HEK293 (cell line): ENCODE results near the gene KIF17.

ENCODE experiments used
- TF ChIP-seq, protein P1 (sequence below): fragments of 450-650 bp; formaldehyde crosslinking; IDR thresholded peaks from 2 replicates; pipeline ENCODE4 v1.5.1; 2016; ENCODE audit warnings: missing biosample characterization, missing genetic modification characterization
- TF ChIP-seq, protein P2 (sequence below): fragments of 450-650 bp; formaldehyde crosslinking; IDR thresholded peaks from 2 replicates; pipeline ENCODE4 v1.5.1; 2016; ENCODE audit warnings: missing biosample characterization, missing genetic modification characterization

DNA sequence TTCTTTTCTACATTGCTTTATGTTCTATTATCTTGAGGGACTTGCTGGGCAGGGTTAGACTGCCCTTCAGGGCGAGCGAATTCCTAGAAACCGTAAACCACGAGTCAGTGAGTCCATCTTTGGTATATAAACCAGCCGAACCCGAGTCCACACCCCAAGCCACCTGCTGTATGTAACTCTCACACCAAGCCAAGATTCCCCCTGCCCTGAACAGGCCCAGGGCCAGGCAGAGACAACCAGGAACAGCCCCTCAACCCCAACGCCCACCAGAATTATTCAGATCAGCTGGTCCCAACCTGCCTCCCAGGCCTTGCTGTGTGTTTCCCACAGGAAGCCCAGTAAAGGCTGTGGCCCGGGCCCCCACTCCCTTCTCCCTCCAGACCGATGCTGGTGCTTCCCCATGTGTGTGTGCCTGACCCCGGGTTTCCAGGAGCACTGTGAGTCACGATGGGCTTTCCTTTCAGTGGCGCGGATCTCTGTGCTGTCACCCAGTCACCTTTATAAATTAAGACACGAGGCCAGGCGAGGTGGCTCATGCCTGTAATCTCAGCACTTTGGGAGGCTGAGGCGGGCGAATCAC lies 17.1 kb downstream of the KIF17 start:
- TF ChIP-seq, protein P1, sequence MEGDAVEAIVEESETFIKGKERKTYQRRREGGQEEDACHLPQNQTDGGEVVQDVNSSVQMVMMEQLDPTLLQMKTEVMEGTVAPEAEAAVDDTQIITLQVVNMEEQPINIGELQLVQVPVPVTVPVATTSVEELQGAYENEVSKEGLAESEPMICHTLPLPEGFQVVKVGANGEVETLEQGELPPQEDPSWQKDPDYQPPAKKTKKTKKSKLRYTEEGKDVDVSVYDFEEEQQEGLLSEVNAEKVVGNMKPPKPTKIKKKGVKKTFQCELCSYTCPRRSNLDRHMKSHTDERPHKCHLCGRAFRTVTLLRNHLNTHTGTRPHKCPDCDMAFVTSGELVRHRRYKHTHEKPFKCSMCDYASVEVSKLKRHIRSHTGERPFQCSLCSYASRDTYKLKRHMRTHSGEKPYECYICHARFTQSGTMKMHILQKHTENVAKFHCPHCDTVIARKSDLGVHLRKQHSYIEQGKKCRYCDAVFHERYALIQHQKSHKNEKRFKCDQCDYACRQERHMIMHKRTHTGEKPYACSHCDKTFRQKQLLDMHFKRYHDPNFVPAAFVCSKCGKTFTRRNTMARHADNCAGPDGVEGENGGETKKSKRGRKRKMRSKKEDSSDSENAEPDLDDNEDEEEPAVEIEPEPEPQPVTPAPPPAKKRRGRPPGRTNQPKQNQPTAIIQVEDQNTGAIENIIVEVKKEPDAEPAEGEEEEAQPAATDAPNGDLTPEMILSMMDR, result no peak
- TF ChIP-seq, protein P2, sequence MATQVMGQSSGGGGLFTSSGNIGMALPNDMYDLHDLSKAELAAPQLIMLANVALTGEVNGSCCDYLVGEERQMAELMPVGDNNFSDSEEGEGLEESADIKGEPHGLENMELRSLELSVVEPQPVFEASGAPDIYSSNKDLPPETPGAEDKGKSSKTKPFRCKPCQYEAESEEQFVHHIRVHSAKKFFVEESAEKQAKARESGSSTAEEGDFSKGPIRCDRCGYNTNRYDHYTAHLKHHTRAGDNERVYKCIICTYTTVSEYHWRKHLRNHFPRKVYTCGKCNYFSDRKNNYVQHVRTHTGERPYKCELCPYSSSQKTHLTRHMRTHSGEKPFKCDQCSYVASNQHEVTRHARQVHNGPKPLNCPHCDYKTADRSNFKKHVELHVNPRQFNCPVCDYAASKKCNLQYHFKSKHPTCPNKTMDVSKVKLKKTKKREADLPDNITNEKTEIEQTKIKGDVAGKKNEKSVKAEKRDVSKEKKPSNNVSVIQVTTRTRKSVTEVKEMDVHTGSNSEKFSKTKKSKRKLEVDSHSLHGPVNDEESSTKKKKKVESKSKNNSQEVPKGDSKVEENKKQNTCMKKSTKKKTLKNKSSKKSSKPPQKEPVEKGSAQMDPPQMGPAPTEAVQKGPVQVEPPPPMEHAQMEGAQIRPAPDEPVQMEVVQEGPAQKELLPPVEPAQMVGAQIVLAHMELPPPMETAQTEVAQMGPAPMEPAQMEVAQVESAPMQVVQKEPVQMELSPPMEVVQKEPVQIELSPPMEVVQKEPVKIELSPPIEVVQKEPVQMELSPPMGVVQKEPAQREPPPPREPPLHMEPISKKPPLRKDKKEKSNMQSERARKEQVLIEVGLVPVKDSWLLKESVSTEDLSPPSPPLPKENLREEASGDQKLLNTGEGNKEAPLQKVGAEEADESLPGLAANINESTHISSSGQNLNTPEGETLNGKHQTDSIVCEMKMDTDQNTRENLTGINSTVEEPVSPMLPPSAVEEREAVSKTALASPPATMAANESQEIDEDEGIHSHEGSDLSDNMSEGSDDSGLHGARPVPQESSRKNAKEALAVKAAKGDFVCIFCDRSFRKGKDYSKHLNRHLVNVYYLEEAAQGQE (tag by site-specific recombination), result no peak
